ENCODE measurements around the gene SCRT2. TPM values are rescaled to one million over a fixed set of nuclear protein-coding genes. Genes with fewer than 3 reads are reported as not detected.

SCRT2 gene
- polyA plus RNA-seq, 3 donors = 0.05 TPM; not detected in 2

DNA sequence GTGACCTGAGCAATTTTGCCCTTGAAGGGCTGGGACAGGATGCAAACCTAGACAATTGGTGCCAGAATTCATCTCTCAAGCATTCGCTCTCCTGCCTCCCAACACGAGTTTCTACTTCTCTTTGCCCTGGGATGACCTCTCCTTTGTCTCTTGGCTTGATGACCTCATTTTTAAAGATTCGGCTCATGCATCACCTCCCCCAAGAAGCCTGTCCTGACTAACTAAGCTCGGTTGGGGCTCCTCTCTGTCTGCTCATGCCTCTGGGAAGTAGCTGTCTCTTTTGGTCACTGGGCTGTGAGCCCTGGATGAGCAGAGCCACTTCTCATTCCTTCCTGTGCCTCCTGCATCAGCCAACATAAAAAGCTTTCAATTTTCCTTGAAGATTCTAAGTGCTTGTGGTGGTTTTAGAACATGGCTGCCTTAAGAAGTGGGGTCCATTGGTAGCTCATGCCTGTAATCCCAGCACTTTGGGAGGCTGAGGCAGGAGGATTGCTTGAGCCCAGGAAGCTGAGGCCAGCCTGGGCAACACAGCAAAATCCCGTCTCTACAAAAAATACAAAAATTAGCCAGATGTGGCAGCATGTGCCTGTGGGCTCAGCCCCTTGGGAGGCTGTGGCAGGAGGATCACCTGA, 54.4 kb downstream of the SCRT2 start:
- no peak overlapping the region for H3K27ac ChIP-seq (ENCODE audit: low read depth, low read length)
- 40 to 56% (median 48%) methylated on average over 5 of the region's 5 CpGs for WGBS, 3 donors

DNA sequence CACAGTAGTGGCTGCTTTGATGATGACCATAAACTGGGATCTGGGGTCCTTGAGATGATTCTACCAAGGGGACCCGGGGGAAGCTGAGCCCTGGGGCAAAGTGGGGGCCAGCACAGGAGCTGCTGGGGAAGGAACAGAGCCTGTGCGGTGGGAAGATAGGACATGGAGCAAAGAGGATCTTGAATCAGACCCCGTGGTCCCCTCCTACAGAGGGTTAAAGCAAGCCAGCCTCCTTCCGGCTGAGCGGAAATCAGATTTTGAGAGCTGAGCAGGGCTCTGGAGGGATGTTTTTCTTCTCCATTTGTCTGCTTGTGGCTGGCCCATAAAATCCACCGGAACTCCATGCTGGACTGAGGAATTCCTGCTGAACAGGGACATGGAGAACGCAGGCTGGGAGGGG, 55.4 kb downstream of the SCRT2 start:
- 26 to 61% (median 43%) methylated on average over 7 of the region's 7 CpGs for WGBS, 3 donors

DNA sequence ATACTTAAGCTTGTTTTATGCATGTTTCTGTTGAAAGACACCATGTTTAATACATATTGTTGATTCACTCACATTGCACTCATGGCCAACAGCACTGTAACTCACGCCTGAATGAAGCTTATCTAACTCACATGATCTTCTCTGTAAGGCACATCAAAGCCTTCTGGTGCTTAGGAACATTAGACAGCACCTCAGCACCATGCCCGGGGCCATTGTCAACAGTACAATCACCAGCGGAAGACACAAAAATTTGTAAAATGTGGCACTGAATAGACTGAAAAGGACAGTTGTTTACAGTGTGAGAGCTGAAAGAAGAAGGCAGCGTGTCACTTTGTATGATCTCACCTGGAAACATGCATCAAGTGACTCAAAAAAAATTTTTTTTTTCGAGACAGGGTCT, 56.6 kb downstream of the SCRT2 start:
- 50 to 84% (median 81%) methylated on average over 5 of the region's 5 CpGs for WGBS, 3 donors
- no peak overlapping the region for H3K27ac ChIP-seq (ENCODE audit: low read depth, low read length)

More for the DNA sequence above, 55.4 kb downstream of the SCRT2 start:
- no peak overlapping the region for H3K27ac ChIP-seq (ENCODE audit: low read depth, low read length)

DNA sequence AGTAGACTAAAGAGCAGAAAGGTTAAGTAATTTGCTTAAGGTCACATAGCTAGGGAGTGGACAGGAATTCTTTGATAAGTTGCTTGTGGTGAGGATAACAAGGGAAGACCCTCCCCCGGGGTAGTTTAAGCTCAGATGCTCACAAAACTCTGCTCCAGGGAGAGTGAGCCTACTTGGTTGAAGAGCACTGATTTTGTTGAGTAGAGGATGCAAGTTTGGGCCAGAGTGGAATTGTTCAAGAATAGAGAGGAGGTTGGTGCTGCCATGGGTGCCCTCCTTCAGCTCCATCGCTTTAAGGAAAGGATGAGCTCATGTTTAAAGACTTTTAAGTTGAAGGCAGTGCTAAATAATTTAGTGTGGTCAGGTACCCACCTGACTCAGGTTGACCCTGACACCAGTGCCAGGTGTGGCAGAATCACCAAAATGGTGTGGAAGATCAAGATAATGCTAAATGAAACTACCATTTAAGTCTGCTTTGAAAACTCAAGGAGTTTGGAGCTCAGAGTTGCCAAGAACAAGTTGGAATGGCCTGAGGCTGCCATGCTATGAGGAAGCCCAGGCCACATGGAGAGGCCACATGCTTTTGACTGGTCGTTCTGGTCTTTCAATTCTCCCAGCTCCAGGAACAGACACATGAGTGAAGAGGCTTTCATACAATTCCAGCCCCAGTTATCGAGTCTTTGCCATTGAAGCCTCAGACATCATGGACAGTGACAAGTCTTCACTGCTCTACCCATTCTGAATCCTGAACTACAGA, 57.5 kb downstream of the SCRT2 start:
- H3K27ac ChIP-seq (ENCODE audit: low read depth, low read length) = no peak overlapping the region
- 78 to 87% (median 85%) methylated on average over 4 of the region's 4 CpGs for WGBS, 3 donors

DNA sequence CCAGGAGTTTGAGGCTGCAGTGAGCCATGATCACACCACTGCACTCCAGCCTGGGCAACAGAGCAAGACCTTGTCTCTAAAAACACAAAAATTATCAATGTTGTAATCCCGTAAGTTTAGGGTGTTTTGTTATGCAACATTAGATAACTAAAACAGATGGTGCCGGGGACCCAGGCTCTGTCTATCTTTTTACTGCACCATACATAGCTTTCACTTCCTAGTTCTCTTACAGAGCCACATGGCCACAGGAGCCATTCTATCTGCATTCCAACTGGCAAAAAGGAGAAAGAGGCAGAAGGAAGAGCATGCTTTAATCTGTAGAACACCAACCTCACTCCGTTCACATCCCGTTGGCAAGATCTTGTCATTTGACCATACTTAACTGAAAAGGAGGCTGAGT, 60.1 kb downstream of the SCRT2 start:
- WGBS, 3 donors = 69 to 86% (median 70%) methylated on average over 4 of the region's 4 CpGs
- no peak overlapping the region for H3K27ac ChIP-seq (ENCODE audit: low read depth, low read length)

DNA sequence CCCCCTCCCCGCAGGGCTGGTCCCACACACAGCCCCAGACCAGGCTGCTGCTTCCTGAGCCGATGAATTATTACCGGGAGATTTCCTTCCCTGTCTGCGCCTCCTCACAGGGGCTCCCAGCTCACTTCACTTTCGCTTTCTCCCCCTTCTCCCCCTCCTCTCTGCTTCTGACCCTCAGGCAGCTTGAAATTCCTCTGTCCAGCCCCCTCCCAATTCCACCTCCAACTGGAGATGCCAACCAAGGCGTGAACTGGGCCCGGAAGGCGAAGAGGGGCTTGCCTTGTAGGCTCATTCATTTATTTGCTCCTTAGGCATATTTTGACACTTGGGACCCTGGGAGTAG, 63.8 kb downstream of the SCRT2 start:
- WGBS, 3 donors = 14 to 21% (median 15%) methylated on average over 8 of the region's 8 CpGs
- no peak overlapping the region for H3K27ac ChIP-seq (ENCODE audit: low read depth, low read length)

Other genes with a start within 250 kb of the SCRT2 start
- gene TBC1D20, start 213.3 kb downstream of the SCRT2 start, polyA plus RNA-seq = 10 to 100 TPM; 11.6 to 27.3 (median 25.0) TPM
- 10 to 100 TPM; 24.3 to 37.1 (median 29.4) TPM for gene CSNK2A1, start 132.0 kb downstream of the SCRT2 start, polyA plus RNA-seq
- 1 to 10 TPM in 2 of 3 donors, under 1 TPM in 1; 0.35 to 8.2 (median 4.5) TPM for gene TCF15, start 65.5 kb downstream of the SCRT2 start, polyA plus RNA-seq
- 10 to 100 TPM; 13.3 to 26.1 (median 20.7) TPM for gene SRXN1, start 22.6 kb downstream of the SCRT2 start, polyA plus RNA-seq
- 1 to 10 TPM in 2 of 3 donors, under 1 TPM in 1; 0.62 to 3.6 (median 1.0) TPM for gene SLC52A3, start 92.7 kb upstream of the SCRT2 start, polyA plus RNA-seq
- gene FAM110A, start 157.9 kb upstream of the SCRT2 start, polyA plus RNA-seq = 1 to 10 TPM; 2.7 to 5.3 (median 3.9) TPM
- 1 to 10 TPM in 2 of 3 donors, under 1 TPM in 1; 0.30 to 4.2 (median 1.5) TPM for gene ANGPT4, start 240.5 kb upstream of the SCRT2 start, polyA plus RNA-seq